ENCODE results near the gene EED. TPM values are rescaled to one million over a fixed set of nuclear protein-coding genes. Genes with fewer than 3 reads are reported as not detected.
"Not testable (repeated sequence)": the region's sequence is repeated elsewhere in the genome, so short reads cannot be mapped to it uniquely, and the experiment has no call there.

EED gene
- total RNA-seq, 2 experiments from 2014 or later: 32.1 to 35.4 TPM

- peak within 1 kb of the TSS; percentile 58 to 85 for H3K27ac ChIP-seq (ENCODE audit: low read depth in 1 of 2, low read length in 2 of 2)
- ATAC-seq (ENCODE audit: poor library complexity): peak; percentile 97
- H3K9me3 Mint-ChIP-seq: no peaks in the 10 kb centered on the region
- intact Hi-C loops (cut with DNase I, micrococcal nuclease): loop anchor here (1.0 to 10.0 kb wide), 6 partner anchors 57 to 677 kb away; partner anchors contain the start of genes DLG2 (in 2 of the 2), EED (in 2 of the 2), TMEM126B (in 2 of the 2) and CREBZF (in 1 of the 2)
- CTCF ChIA-PET: interaction anchor here (0.5 to 1.2 kb wide), 2 partner anchors 10 to 550 kb away, joined by 3 to 5 read pairs; no protein-coding TSS in a partner anchor
- POLR2A ChIA-PET: interaction anchor here (0.7 to 1.6 kb wide), 6 partner anchors 57 to 655 kb away, joined by 3 to 6 read pairs (median 4); partner anchors contain the start of genes EED, PICALM and TMEM126A
- H3K36me3 Mint-ChIP-seq (ENCODE audit: low read depth): peaks cover 15% of the 10 kb centered on the region
- no peaks in the 10 kb centered on the region for H3K27me3 ChIP-seq (ENCODE audit: control insufficient read depth in 1 of 2, insufficient read depth in 2 of 2, low read length in 2 of 2)
- no peaks in the 10 kb centered on the region for H3K27me3 Mint-ChIP-seq
- peaks cover 3% of the 10 kb centered on the region for H3K4me1 ChIP-seq (ENCODE audit: insufficient read depth, low read length)
- no peaks in the 10 kb centered on the region for H3K36me3 ChIP-seq (ENCODE audit: insufficient read depth, low read length)
- no peak for TF ChIP-seq CTCF (IDR thresholded peaks at IDR 0.05)
- H3K9me3 ChIP-seq (ENCODE audit: control insufficient read depth in 1 of 2, insufficient read depth in 1 of 2, low read length in 2 of 2): no peaks in the 10 kb centered on the region
- H3K4me3 Mint-ChIP-seq: peak within 1 kb of the TSS; percentile 99
- H3K27ac Mint-ChIP-seq: peak within 1 kb of the TSS; percentile 98
- peak; percentile 81 to 95 (median 90) for DNase-seq
- H3K4me1 Mint-ChIP-seq (ENCODE audit: low read depth): peaks cover 33% of the 10 kb centered on the region
- H3K4me3 ChIP-seq (ENCODE audit: low read length): peak within 1 kb of the TSS; percentile 83
These were observed 57.7 kb downstream of the EED start, which contains the start of gene HIKESHI for GRCh38 chr11:86302092-86302793. Gene HIKESHI, plus strand, starts transcription at chr11:86302240. Its CDS starts 209 bp downstream, at chr11:86302449.

DNA sequence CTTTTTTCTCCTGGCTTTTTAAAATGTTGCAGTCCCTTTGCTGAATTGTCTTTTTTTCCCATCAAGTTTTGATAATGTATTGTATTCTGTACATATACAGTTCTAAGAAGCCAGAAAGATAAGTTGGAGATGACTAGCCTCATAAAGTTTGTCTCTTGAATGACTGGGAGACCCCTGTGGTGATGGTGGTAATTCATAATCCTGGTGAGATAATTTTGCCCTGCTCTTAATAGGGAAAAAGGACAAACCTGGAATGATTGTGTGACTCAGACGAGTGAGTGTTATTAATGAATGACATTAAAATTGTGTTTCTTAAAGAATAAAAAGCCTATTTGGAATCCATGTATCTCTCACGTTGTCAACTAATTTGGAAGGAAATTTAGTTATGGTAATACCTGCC is 58.7 kb downstream of the EED start:
- no peaks in the 10 kb centered on the region for H3K27me3 Mint-ChIP-seq
- peak overlapping the region; percentile 99 for H3K4me3 Mint-ChIP-seq
- Histone ChIP-seq H3K4me3 (ENCODE audit: low read length) (no peak overlapping the region), H3K36me3 (ENCODE audit: insufficient read depth, low read length) (no peaks in the 10 kb centered on the region), H3K27me3 (ENCODE audit: control insufficient read depth in 1 of 2, insufficient read depth in 2 of 2, low read length in 2 of 2) (no peaks in the 10 kb centered on the region), H3K4me1 (ENCODE audit: insufficient read depth, low read length) (peaks cover 3% of the 10 kb centered on the region), H3K27ac (ENCODE audit: low read depth in 1 of 2, low read length in 2 of 2) (no peak overlapping the region), H3K9me3 (ENCODE audit: control insufficient read depth in 1 of 2, insufficient read depth in 1 of 2, low read length in 2 of 2) (no peaks in the 10 kb centered on the region)
- no peak for ATAC-seq (ENCODE audit: poor library complexity)
- no peak for TF ChIP-seq CTCF (IDR thresholded peaks at IDR 0.05)
- DNase-seq: no peak
- peaks cover 33% of the 10 kb centered on the region for H3K4me1 Mint-ChIP-seq (ENCODE audit: low read depth)
- peak overlapping the region; percentile 98 for H3K27ac Mint-ChIP-seq
- no peaks in the 10 kb centered on the region for H3K9me3 Mint-ChIP-seq
- CTCF ChIA-PET: no interaction called here
- intact Hi-C loops (cut with DNase I, micrococcal nuclease): loop anchor here (2.0 to 10.0 kb wide), 5 partner anchors 58 to 678 kb away; partner anchors contain the start of genes DLG2 (in 2 of the 2), TMEM126B (in 2 of the 2), CREBZF (in 1 of the 2) and EED (in 1 of the 2)
- POLR2A ChIA-PET: interaction anchor here (1.2 to 1.6 kb wide), 3 partner anchors 58 to 656 kb away, joined by 3 to 6 read pairs (median 5); partner anchors contain the start of genes EED, PICALM and TMEM126A
- peaks cover 15% of the 10 kb centered on the region for H3K36me3 Mint-ChIP-seq (ENCODE audit: low read depth)

GRCh38 chr11:86308710-86309109 is 64.2 kb downstream of the EED start:
- H3K27me3 ChIP-seq (ENCODE audit: control insufficient read depth in 1 of 2, insufficient read depth in 2 of 2, low read length in 2 of 2); H3K27ac ChIP-seq (ENCODE audit: low read depth in 1 of 2, low read length in 2 of 2); DNase-seq; H3K4me1 ChIP-seq (ENCODE audit: insufficient read depth, low read length); POLR2A ChIA-PET; H3K4me3 Mint-ChIP-seq; H3K4me3 ChIP-seq (ENCODE audit: low read length); H3K36me3 ChIP-seq (ENCODE audit: insufficient read depth, low read length); H3K27ac Mint-ChIP-seq; H3K27me3 Mint-ChIP-seq; ATAC-seq (ENCODE audit: poor library complexity); CTCF ChIA-PET; H3K9me3 ChIP-seq (ENCODE audit: control insufficient read depth in 1 of 2, insufficient read depth in 1 of 2, low read length in 2 of 2); H3K9me3 Mint-ChIP-seq: not testable (repeated sequence)
- intact Hi-C loops (cut with DNase I, micrococcal nuclease): loop anchor here in 1 of 2 experiments (10.0 kb wide), 2 partner anchors 644 to 684 kb away; partner anchors contain the start of genes CREBZF, DLG2 and TMEM126B
- peaks cover 49% of the 10 kb centered on the region for H3K4me1 Mint-ChIP-seq (ENCODE audit: low read depth)
- H3K36me3 Mint-ChIP-seq (ENCODE audit: low read depth): peaks cover 55% of the 10 kb centered on the region
